ENCODE data around the gene SHOC2.

GRCh38 chr10:110880012-110880411, 39.4 kb upstream of the SHOC2 start:
- no peak for TF ChIP-seq EZH2 (IDR thresholded peaks at IDR 0.05; ENCODE audit: insufficient read depth, poor library complexity, severe bottlenecking)
- TF ChIP-seq EZH2phosphoT487 (IDR thresholded peaks at IDR 0.05; ENCODE audit: insufficient read depth, low read depth), result no peak

Measured in GM23248 (cell line).